GM18526 (cell line): ENCODE data around the gene ZFHX3.

ENCODE experiments used
- POLR2A ChIP-seq: IDR thresholded peaks from 3 replicates; pipeline ENCODE4 v1.6.1; 2011; ENCODE audit not compliant: insufficient read length; ENCODE audit errors: extremely low read depth

The ZFHX3 gene

GRCh38 chr16:73037845-73038570, 9.9 kb downstream of the ZFHX3 start:
- TF ChIP-seq POLR2A: no peak

- TF ChIP-seq POLR2A: no peak
Measured at GRCh38 chr16:73037331-73037745, 10.6 kb downstream of the ZFHX3 start.

GRCh38 chr16:73036074-73036826, 11.7 kb downstream of the ZFHX3 start:
- TF ChIP-seq POLR2A: peak; percentile 28

GRCh38 chr16:73034374-73034773, 13.6 kb downstream of the ZFHX3 start:
- TF ChIP-seq POLR2A: no peak

GRCh38 chr16:73033271-73033998, 14.5 kb downstream of the ZFHX3 start:
- TF ChIP-seq POLR2A: no peak

- TF ChIP-seq POLR2A: no peak
Measured at GRCh38 chr16:73032541-73033270, 15.2 kb downstream of the ZFHX3 start.

- TF ChIP-seq POLR2A: no peak
Measured at GRCh38 chr16:73031984-73032383, 15.9 kb downstream of the ZFHX3 start.

GRCh38 chr16:73031155-73031866, 16.6 kb downstream of the ZFHX3 start:
- no peak for TF ChIP-seq POLR2A

GRCh38 chr16:73028721-73029361, 19.1 kb downstream of the ZFHX3 start:
- TF ChIP-seq POLR2A: no peak

GRCh38 chr16:73028263-73028662, 19.7 kb downstream of the ZFHX3 start:
- TF ChIP-seq POLR2A: no peak

- no peak for TF ChIP-seq POLR2A
Measured at GRCh38 chr16:73027685-73028111, 20.2 kb downstream of the ZFHX3 start.

- TF ChIP-seq POLR2A: no peak
Measured at GRCh38 chr16:73026754-73027684, 20.9 kb downstream of the ZFHX3 start.

GRCh38 chr16:73025856-73026210, 22.1 kb downstream of the ZFHX3 start:
- TF ChIP-seq POLR2A: no peak
